GM21381 (cell line): ENCODE measurements around the gene SLC16A6.
"Not testable (repeated sequence)": the region's sequence is repeated elsewhere in the genome, so short reads cannot be mapped to it uniquely, and the experiment has no call there.

Source experiments
- ATAC-seq: cut with Tn5 transposase; IDR thresholded peaks from one replicate; pipeline ENCODE4 v1.9.1; 2021; ENCODE audit warnings: mild to moderate bottlenecking, moderate library complexity; ENCODE audit not compliant: unreplicated experiment

SLC16A6 gene

GRCh38 chr17:68291836-68292688, 1.1 kb upstream of the SLC16A6 start:
- peak; percentile 63 for ATAC-seq

- no peak for ATAC-seq
Measured at GRCh38 chr17:68290268-68290954, 516 bp downstream of the SLC16A6 start.

GRCh38 chr17:68289936-68290267, 1.0 kb downstream of the SLC16A6 start:
- no peak for ATAC-seq

- ATAC-seq, result no peak
Measured at GRCh38 chr17:68289473-68289872, 1.5 kb downstream of the SLC16A6 start.

- ATAC-seq, result no peak
Measured at GRCh38 chr17:68288804-68289203, 2.1 kb downstream of the SLC16A6 start.

GRCh38 chr17:68288375-68288774, 2.6 kb downstream of the SLC16A6 start:
- ATAC-seq, result no peak

- ATAC-seq, result not testable (repeated sequence)
Measured at GRCh38 chr17:68281965-68282364, 9.0 kb downstream of the SLC16A6 start.

GRCh38 chr17:68277807-68278206, 13.1 kb downstream of the SLC16A6 start:
- no peak for ATAC-seq

GRCh38 chr17:68276339-68276738, 14.6 kb downstream of the SLC16A6 start:
- not testable (repeated sequence) for ATAC-seq

- ATAC-seq, result no peak
Measured at GRCh38 chr17:68273722-68274121, 17.2 kb downstream of the SLC16A6 start.

- ATAC-seq, result not testable (repeated sequence)
Measured at GRCh38 chr17:68265833-68266232, 25.1 kb downstream of the SLC16A6 start.

GRCh38 chr17:68263101-68263681, 27.7 kb downstream of the SLC16A6 start:
- ATAC-seq, result peak; percentile 38

GRCh38 chr17:68262467-68262866, 28.5 kb downstream of the SLC16A6 start:
- ATAC-seq, result not testable (repeated sequence)

- no peak for ATAC-seq
Measured at GRCh38 chr17:68260051-68260762, 30.7 kb downstream of the SLC16A6 start.

- ATAC-seq, result not testable (repeated sequence)
Measured at GRCh38 chr17:68259648-68259951, 31.3 kb downstream of the SLC16A6 start.

GRCh38 chr17:68258890-68259647, 31.9 kb downstream of the SLC16A6 start:
- ATAC-seq, result peak; percentile 93

- no peak for ATAC-seq
Measured at GRCh38 chr17:68257934-68258333, 33.0 kb downstream of the SLC16A6 start.

GRCh38 chr17:68256701-68257100, 34.2 kb downstream of the SLC16A6 start:
- ATAC-seq, result not testable (repeated sequence)

GRCh38 chr17:68255731-68256538, 35.0 kb downstream of the SLC16A6 start:
- no peak for ATAC-seq

- no peak for ATAC-seq
Measured at GRCh38 chr17:68255151-68255550, 35.8 kb downstream of the SLC16A6 start.
